Suppressor macrophage treated with lipopolysaccharide for 4 hours (primary cell): Measurements from ENCODE around the gene RHCE.
"Not testable (repeated sequence)": the region's sequence is repeated elsewhere in the genome, so short reads cannot be mapped to it uniquely, and the experiment has no call there.

Source experiments
- DNase-seq: peaks from one replicate; pipeline ENCODE4 v3.0.0-alpha.2; 2020

The RHCE gene

GRCh38 chr1:25338986-25339385 is 81.6 kb downstream of the RHCE start:
- DNase-seq = no peak

- peak; percentile 91 for DNase-seq
These were observed 82.2 kb downstream of the RHCE start, which contains the start of gene TMEM50A for GRCh38 chr1:25338188-25338981. Gene TMEM50A (plus strand): TSS chr1:25338334. CDS start chr1:25340487, 2,153 bp downstream.

- not testable (repeated sequence) for DNase-seq
These were observed 83.0 kb downstream of the RHCE start for GRCh38 chr1:25337483-25338187.

- DNase-seq = not testable (repeated sequence)
These were observed 83.7 kb downstream of the RHCE start for GRCh38 chr1:25336922-25337354.

- DNase-seq = peak; percentile 66
These were observed 90.7 kb downstream of the RHCE start for GRCh38 chr1:25329950-25330349.

GRCh38 chr1:25329336-25329735 is 91.3 kb downstream of the RHCE start:
- DNase-seq = not testable (repeated sequence)

GRCh38 chr1:25328791-25329185 is 91.8 kb downstream of the RHCE start:
- DNase-seq = not testable (repeated sequence)

GRCh38 chr1:25327864-25328790 is 92.5 kb downstream of the RHCE start:
- DNase-seq = not testable (repeated sequence)

GRCh38 chr1:25324407-25324806 is 96.2 kb downstream of the RHCE start:
- DNase-seq = not testable (repeated sequence)

GRCh38 chr1:25322127-25322526 is 98.5 kb downstream of the RHCE start:
- DNase-seq = not testable (repeated sequence)

GRCh38 chr1:25320314-25320938 is 100.2 kb downstream of the RHCE start:
- DNase-seq = not testable (repeated sequence)

GRCh38 chr1:25312806-25313470 is 107.7 kb downstream of the RHCE start:
- peak; percentile 21 for DNase-seq
